Measurements from ENCODE around the gene CHRDL1.

GRCh38 chrX:110741213-110741796 lies 54.3 kb downstream of the CHRDL1 start:
- TF ChIP-seq CTCF (IDR thresholded peaks at IDR 0.05) = no peak
- TF ChIP-seq POLR2A (IDR thresholded peaks at IDR 0.05) = no peak
- no peak for TF ChIP-seq EP300 (IDR thresholded peaks at IDR 0.05)
